Amniotic stem cell (primary cell): ENCODE data around the gene ALDH1A1.
"Not testable (repeated sequence)": the region's sequence is repeated elsewhere in the genome, so short reads cannot be mapped to it uniquely, and the experiment has no call there.

Source experiments
- DNase-seq: peaks from one replicate; lab custom pipeline; 2025; lab: John Stamatoyannopoulos, UW

Gene ALDH1A1

GRCh38 chr9:72895122-72895521 lies 57.7 kb downstream of the ALDH1A1 start:
- DNase-seq, result no peak

- peak; percentile 83 for DNase-seq
These were observed 58.5 kb downstream of the ALDH1A1 start for GRCh38 chr9:72894342-72894741.

GRCh38 chr9:72893437-72893836 lies 59.4 kb downstream of the ALDH1A1 start:
- DNase-seq, result no peak

DNA sequence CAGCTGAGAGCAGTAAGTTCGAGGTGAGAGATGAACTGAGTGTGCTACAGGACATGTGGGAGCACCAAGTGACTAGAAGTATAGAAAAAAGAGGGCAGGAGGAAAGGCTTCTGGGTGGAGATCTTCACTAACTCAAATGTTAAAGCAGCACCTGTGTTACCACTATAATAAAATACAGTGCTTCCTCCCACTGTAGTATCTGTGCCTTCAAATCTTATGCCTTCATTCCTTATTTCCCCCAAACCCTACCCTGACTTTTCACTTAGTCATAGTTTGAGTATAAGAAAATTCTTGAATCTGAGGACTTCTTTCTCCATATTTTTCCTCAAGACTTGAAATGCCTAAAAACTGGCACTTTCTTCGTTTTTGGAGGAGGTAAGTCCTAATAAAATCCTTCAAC lies 61.8 kb downstream of the ALDH1A1 start:
- no peak for DNase-seq

DNA sequence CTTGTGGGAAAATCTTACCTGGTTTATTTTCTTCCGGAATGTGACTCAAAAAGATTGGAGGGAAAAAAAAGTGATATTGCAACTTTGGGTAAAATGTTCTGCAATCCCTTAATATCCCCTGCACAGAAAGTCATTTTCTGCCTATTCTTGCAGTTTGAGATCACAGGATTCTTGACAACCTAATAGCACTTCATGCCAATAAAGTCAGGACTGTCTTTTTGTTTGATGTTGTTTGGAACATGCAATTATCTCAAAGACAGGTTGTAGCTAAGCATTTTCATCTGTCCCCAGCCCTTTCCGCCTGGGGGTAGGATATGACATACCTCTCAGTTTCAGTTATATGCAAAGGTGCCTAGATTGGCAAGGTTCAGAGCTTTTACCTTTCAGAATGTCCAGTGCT lies 63.9 kb downstream of the ALDH1A1 start:
- DNase-seq, result no peak

DNA sequence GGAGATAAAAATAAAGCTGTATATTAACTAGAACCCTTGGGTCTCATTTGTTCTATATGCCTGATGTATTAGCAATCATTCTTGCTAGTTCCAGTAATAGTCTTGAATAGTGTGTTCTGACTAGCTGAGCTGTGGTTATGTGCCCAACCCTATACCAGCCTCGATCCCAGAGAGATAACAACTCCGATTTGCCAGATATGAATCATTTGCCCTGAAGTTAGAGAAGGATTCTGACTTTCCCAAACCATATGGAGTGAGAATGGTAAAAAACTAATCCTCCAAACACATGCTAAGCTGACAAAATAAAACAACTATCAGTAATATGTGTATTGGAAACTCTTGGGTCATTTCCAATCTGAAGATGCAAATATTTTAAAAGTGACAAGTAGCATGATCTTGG lies 64.8 kb downstream of the ALDH1A1 start:
- peak; percentile 6 for DNase-seq

GRCh38 chr9:72886386-72886785 lies 66.5 kb downstream of the ALDH1A1 start:
- no peak for DNase-seq

GRCh38 chr9:72884508-72884907 lies 68.3 kb downstream of the ALDH1A1 start:
- DNase-seq, result no peak

DNA sequence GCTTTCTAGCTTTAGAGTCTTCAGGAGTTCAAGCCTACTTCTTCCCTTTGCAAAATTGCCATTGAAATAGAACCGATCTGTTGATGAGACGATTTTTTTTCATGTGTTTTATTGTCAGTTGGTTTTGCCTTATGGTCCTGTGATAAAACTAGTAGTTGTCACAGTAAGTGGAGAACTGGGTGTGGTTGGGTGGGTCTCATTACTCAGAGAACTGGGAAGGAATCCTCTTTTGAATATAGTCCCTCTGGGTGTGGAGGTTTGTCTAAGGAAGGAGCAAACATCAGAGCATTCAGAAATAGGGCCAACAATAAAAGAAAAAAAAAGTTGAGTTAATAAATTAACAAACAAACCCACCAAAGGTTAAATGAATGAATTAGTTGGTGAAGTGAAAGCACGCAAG lies 69.0 kb downstream of the ALDH1A1 start:
- DNase-seq, result no peak

GRCh38 chr9:72882117-72882775 lies 70.6 kb downstream of the ALDH1A1 start:
- DNase-seq, result no peak

GRCh38 chr9:72880821-72881220 lies 72.0 kb downstream of the ALDH1A1 start:
- DNase-seq, result no peak

DNA sequence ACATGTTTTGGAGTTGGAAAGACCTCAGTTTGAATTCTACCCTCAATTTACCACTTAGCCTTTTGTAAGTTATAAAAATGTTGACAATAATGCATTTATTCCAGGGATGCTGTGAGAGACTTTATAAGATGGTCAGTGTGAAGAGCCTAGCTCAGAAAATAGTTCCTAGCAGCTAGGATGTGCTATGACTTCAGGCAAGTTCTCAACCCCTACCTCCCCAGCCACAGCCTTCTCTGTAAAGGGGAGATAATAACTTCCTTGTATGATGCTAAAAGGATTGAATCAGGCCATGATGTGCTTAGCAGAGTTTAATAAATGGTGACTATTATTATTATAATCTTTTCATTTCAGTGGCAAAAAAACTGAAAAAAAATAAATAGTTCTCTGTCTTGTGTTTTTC lies 77.6 kb downstream of the ALDH1A1 start:
- no peak for DNase-seq

DNA sequence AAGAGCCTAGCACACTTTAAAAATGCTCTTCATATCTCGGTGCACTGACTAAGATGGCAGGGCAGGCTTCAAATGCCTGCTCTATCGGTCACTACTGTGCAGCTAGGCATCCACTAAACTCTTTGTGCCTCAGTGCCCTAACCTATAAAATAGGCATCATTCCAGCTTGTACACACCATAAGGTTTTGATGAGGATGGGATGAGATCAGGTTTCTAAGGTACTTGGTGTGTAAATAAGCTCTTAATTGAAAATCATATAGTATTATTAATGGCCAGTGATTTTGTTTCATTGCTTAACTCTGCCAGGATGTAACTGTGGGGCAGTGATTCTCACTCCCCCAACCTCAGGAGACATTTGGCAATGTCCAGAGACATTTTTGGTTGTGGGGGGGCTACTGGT lies 78.5 kb downstream of the ALDH1A1 start:
- DNase-seq, result no peak

- DNase-seq, result no peak
These were observed 79.4 kb downstream of the ALDH1A1 start for GRCh38 chr9:72873456-72873855.

DNA sequence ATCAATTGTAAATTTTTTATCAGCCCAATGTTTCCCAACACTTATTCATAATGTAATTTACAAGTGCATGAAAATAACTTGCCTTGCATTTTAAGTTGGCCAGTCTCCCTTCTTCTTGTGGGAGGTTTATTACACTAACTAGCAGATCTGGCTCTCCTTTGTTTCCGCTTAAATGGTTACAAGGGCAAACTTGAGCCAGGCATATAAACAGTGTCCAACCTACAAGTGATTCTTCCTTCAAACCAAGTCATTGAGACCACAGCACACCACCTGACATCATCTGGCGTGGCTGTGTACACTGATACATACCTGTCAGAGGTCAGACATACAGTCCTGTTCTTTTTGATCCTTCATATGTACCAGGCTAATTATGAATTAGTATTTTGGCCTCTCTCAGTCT lies 80.1 kb downstream of the ALDH1A1 start:
- DNase-seq, result no peak

DNA sequence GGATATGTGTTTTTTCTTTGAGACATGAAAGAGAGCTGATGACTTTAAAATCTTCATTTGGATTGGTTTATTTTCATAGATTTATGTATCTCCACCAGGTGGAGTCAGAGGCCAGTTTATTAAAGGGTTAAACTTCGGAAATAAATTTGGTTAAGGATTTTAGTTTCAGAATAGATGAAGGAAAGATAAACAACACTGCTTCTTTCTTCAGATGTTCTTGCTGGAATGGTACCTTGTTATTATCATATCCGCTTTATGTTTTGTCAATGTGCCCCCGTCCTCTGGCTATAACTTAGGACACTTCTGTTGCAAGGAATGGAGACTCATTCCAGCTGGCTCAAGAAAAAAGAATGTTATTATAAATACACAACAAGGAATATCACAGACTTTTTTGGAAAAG lies 81.2 kb downstream of the ALDH1A1 start:
- DNase-seq, result no peak

GRCh38 chr9:72864327-72864726 lies 88.5 kb downstream of the ALDH1A1 start:
- DNase-seq, result no peak

DNA sequence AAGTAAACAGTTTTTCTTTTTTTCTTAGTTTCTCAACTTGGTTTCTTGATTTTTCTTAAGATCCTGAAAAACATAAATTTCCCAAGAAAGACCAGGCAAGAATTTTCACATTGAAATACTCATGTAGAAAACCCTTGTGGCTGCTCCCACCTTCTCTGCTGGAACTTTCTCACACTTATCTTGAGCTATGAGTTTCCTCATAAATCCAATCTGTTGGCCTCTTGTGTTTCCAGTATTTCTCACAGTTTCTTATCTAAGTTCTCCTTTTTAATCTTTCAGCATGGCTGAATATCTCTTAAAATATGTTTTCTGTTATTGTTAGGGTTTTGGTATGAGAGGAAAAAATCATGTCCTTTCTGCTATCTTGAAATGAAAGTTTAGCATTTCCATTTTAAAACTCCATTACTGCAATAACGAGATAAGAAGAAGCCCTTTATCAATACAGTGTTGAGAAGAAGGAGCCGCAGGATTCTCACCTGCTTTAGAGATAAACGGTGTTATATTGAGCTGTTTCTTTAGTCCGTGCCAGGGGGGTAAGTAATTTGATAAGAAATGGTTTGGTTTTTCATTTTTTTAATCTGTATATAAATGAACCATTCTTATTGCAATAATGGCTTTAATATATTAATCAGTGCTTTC lies 89.3 kb downstream of the ALDH1A1 start:
- DNase-seq, result no peak

GRCh38 chr9:72862788-72863187 lies 90.1 kb downstream of the ALDH1A1 start:
- DNase-seq, result not testable (repeated sequence)

GRCh38 chr9:72858089-72858912 lies 94.6 kb downstream of the ALDH1A1 start:
- DNase-seq, result no peak

GRCh38 chr9:72857624-72857996 lies 95.2 kb downstream of the ALDH1A1 start:
- no peak for DNase-seq

DNA sequence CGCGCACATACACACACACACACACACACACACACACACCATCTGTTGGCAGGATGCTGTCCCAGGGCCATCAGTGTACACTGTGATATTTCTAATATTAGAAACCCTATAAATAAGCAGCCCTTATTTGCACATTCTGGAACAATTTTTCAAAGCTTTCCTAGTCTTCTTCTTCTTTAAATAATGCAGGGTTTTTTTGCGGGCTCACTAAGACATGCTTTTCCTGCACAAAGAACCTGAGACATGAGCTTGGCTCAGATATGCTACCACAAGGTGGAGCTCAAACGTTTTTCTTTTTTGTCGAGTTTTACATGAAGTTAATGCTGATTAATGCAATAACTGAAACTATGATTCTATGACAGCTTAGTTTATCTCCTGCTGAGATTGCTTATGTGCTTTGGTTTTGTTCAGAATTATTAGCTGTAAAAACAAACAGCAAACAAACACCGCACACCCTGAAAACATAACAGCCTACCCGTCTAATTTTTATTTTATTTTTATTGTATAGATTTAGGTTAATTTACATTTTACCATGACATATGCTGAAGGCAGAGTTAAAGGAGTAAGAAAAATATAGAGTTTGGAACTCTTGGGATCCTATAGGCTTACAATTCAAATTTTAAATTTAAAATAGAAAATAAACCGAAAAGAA lies 95.8 kb downstream of the ALDH1A1 start:
- DNase-seq, result peak; percentile 79
